Measurements from ENCODE around the gene LASP1. TPM values are rescaled to one million over a fixed set of nuclear protein-coding genes. Genes with fewer than 3 reads are reported as not detected.

LASP1 gene
- total and polyA plus RNA-seq, 8 donors, result 141 to 175 (median 156) TPM

DNA sequence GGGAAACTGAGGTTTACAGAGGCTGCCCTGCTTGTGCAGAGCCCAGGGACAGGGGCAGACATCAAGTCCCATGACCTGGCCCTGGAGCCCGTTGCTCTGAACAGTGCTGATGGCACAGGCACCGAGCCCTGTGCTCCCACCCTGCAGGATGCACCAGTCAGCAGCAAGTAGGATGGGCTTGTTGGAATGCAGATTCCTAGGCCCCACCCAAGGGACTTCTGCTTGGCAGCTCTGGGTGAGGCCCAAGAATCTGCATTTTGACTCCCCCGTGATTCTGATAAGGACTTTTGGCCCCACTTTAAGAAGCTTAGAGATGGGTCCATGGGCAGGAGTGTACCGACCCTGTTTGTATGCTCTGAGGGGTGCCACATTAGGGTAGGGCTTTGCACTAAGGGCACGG lies 23.3 kb downstream of the LASP1 start:
- Histone ChIP-seq H3K27me3 (no peaks in the 10 kb centered on the region), H3K27ac (peak overlapping the region; percentile 60 to 76), H3K4me1 (peaks cover 31 to 91% of the 10 kb centered on the region in 2 donors), H3K9me3 (no peaks in the 10 kb centered on the region), H3K36me3 (peaks cover 0 to 82% of the 10 kb centered on the region in 2 donors), H3K4me3 (no peak overlapping the region)
- no peak for DNase-seq
- intact Hi-C loops (cut with DNase I), result no loop called here
- no peak for ATAC-seq
- TF ChIP-seq, protein P1, sequence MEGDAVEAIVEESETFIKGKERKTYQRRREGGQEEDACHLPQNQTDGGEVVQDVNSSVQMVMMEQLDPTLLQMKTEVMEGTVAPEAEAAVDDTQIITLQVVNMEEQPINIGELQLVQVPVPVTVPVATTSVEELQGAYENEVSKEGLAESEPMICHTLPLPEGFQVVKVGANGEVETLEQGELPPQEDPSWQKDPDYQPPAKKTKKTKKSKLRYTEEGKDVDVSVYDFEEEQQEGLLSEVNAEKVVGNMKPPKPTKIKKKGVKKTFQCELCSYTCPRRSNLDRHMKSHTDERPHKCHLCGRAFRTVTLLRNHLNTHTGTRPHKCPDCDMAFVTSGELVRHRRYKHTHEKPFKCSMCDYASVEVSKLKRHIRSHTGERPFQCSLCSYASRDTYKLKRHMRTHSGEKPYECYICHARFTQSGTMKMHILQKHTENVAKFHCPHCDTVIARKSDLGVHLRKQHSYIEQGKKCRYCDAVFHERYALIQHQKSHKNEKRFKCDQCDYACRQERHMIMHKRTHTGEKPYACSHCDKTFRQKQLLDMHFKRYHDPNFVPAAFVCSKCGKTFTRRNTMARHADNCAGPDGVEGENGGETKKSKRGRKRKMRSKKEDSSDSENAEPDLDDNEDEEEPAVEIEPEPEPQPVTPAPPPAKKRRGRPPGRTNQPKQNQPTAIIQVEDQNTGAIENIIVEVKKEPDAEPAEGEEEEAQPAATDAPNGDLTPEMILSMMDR (IDR thresholded peaks at IDR 0.05), result no peak

DNA sequence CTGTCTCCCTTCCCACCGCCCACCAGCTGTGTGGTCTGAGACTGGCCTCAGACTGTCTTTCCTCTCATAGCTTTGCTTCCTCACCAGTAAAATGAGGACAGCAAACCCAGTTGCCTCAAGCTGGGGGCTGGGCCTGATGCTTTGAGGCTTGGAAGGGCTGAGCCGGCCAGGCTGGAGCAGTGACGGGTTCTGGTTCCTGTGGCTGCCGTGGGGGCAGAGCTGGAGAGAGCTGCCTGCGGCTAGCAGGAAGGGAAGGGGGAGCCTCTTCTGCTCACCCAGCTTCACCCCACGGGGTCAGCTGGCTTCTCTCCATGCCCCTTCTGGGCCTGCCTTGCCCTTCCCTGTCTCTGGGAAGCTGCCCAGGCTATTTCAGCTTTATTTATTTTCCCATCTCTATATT lies 23.7 kb downstream of the LASP1 start:
- peak; percentile 48 for ATAC-seq
- TF ChIP-seq, protein P1 (IDR thresholded peaks at IDR 0.05), result no peak
- H3K36me3 ChIP-seq, result peaks cover 0 to 82% of the 10 kb centered on the region in 2 donors
- H3K4me3 ChIP-seq, result no peak overlapping the region
- no peaks in the 10 kb centered on the region for H3K9me3 ChIP-seq
- H3K27me3 ChIP-seq, result no peaks in the 10 kb centered on the region
- peak overlapping the region; percentile 60 to 76 for H3K27ac ChIP-seq
- peaks cover 36 to 96% of the 10 kb centered on the region in 2 donors for H3K4me1 ChIP-seq
- intact Hi-C loops (cut with DNase I), result no loop called here
- DNase-seq, result peak in 1 of 4 donors; percentile 86

DNA sequence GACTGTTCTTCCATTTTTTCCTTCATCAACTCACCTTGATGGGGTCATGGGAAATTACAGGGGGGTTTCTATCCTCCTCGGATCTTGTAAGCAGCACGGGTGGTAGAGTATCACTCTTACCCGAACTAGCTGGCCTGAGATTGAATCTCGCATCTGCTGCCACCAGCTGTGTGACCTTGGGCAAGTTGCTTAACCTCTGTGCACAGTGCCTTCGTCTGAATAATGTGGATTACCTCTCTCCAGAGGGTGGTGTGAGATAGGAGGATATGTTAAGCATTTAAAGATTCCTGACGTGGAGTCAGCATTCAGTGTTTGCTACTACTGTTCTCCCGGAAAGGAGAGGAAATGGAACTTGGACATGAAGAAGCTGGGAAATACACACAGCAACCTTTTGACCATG lies 24.4 kb downstream of the LASP1 start:
- no peaks in the 10 kb centered on the region for H3K27me3 ChIP-seq
- ATAC-seq, result no peak
- peaks cover 40 to 98% of the 10 kb centered on the region in 2 donors for H3K4me1 ChIP-seq
- no peak for DNase-seq
- peak overlapping the region; percentile 60 to 76 for H3K27ac ChIP-seq
- no peaks in the 10 kb centered on the region for H3K9me3 ChIP-seq
- TF ChIP-seq, protein P1 (IDR thresholded peaks at IDR 0.05), result no peak
- H3K4me3 ChIP-seq, result no peak overlapping the region
- intact Hi-C loops (cut with DNase I), result no loop called here
- H3K36me3 ChIP-seq, result peaks cover 0 to 84% of the 10 kb centered on the region in 2 donors

DNA sequence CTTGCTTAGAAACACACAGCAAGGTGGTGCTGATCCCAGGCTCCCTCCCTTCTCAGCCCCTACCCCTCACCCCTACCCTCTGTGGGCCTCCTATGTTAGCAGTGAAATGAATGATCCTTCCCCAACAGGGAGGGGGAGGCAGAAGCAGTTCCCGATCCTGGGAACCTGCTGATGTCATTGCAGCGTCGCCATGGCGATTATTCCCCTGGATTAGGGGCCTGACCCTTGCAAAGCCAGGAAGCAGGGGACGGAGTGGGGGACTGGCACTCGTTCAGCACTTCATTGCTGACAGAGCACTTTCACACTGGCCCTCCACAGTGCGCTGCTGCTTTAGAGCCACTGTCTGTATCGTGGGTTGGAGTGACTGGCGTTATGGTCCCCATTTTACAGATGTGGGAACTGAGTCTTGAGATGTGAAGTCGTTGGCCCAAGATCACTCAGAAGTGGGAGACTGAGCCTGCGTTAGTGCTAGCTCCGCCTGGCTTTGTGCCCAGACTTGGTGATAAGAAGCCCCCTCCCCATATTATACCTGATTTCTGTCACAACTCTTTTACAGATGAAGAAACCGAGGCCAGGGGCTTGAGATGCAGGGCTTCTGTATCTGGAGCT lies 26.6 kb downstream of the LASP1 start:
- peak in 1 of 4 donors; percentile 28 for DNase-seq

DNA sequence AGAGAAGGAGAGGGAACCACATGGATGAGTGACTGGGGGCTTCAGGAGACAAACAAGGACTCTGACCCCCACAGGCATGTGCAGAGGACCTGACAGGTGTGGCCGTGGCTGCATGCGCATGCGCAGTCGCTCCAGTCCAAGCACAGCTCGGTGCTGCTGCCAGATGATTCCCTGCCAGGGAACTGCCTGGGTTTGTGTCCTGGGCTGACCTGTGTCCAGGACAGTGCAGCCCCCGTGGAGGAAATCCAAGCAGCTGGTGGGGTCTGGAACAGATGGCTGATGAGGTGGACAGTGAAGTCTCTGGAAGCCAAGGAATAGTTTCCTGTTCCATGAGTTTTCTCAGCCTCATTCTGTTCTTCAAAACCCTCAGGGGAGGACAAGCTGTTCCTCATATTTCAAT lies 27.3 kb downstream of the LASP1 start:
- peak in 1 of 4 donors; percentile 28 for DNase-seq
- intact Hi-C loops (cut with DNase I), result no loop called here
- Histone ChIP-seq H3K4me1 (peaks cover 48 to 98% of the 10 kb centered on the region in 2 donors), H3K36me3 (peaks cover 0 to 66% of the 10 kb centered on the region in 2 donors), H3K4me3 (no peak overlapping the region), H3K27me3 (no peaks in the 10 kb centered on the region), H3K27ac (peak overlapping the region in 1 of 2 donors; percentile 86), H3K9me3 (no peaks in the 10 kb centered on the region)
- no peak for ATAC-seq
- TF ChIP-seq, protein P1 (IDR thresholded peaks at IDR 0.05), result no peak

More for the DNA sequence above, 26.6 kb downstream of the LASP1 start:
- Histone ChIP-seq H3K27me3 (no peaks in the 10 kb centered on the region), H3K36me3 (peaks cover 0 to 73% of the 10 kb centered on the region in 2 donors), H3K27ac (peak overlapping the region in 1 of 2 donors; percentile 86), H3K4me3 (no peak overlapping the region), H3K9me3 (no peaks in the 10 kb centered on the region), H3K4me1 (peaks cover 48 to 98% of the 10 kb centered on the region in 2 donors)
- intact Hi-C loops (cut with DNase I), result no loop called here
- no peak for ATAC-seq
- TF ChIP-seq, protein P1 (IDR thresholded peaks at IDR 0.05), result no peak
